ENCODE results near the gene MGAT4A. TPM values are rescaled to one million over a fixed set of nuclear protein-coding genes. Genes with fewer than 3 reads are reported as not detected.
A peak's percentile ranks its signal among the peaks of the same experiment; 100 is the strongest.

Gene MGAT4A
- total RNA-seq, 4 donors from 2014 or later, result 6.4 to 13.8 (median 11.7) TPM

GRCh38 chr2:98776136-98776535, 45.2 kb upstream of the MGAT4A start:
- Histone ChIP-seq H3K27me3 (no peaks in the 10 kb centered on the region), H3K4me1 (peaks cover 31% of the 10 kb centered on the region), H3K9me3 (no peaks in the 10 kb centered on the region), H3K27ac (peak overlapping the region; percentile 44), H3K36me3 (no peaks in the 10 kb centered on the region), H3K4me3 (no peak overlapping the region)
- TF ChIP-seq, protein P1, sequence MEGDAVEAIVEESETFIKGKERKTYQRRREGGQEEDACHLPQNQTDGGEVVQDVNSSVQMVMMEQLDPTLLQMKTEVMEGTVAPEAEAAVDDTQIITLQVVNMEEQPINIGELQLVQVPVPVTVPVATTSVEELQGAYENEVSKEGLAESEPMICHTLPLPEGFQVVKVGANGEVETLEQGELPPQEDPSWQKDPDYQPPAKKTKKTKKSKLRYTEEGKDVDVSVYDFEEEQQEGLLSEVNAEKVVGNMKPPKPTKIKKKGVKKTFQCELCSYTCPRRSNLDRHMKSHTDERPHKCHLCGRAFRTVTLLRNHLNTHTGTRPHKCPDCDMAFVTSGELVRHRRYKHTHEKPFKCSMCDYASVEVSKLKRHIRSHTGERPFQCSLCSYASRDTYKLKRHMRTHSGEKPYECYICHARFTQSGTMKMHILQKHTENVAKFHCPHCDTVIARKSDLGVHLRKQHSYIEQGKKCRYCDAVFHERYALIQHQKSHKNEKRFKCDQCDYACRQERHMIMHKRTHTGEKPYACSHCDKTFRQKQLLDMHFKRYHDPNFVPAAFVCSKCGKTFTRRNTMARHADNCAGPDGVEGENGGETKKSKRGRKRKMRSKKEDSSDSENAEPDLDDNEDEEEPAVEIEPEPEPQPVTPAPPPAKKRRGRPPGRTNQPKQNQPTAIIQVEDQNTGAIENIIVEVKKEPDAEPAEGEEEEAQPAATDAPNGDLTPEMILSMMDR (IDR thresholded peaks at IDR 0.05), result no peak
- TF ChIP-seq POLR2A (IDR thresholded peaks at IDR 0.05) (no peak), POLR2AphosphoS5 (IDR thresholded peaks at IDR 0.05) (no peak), EP300 (IDR thresholded peaks at IDR 0.05) (no peak)
- no peak for DNase-seq (ENCODE audit: low spot score in 2 of 2)
- 75% methylated on average over 1 of the region's 1 CpG for WGBS

DNA sequence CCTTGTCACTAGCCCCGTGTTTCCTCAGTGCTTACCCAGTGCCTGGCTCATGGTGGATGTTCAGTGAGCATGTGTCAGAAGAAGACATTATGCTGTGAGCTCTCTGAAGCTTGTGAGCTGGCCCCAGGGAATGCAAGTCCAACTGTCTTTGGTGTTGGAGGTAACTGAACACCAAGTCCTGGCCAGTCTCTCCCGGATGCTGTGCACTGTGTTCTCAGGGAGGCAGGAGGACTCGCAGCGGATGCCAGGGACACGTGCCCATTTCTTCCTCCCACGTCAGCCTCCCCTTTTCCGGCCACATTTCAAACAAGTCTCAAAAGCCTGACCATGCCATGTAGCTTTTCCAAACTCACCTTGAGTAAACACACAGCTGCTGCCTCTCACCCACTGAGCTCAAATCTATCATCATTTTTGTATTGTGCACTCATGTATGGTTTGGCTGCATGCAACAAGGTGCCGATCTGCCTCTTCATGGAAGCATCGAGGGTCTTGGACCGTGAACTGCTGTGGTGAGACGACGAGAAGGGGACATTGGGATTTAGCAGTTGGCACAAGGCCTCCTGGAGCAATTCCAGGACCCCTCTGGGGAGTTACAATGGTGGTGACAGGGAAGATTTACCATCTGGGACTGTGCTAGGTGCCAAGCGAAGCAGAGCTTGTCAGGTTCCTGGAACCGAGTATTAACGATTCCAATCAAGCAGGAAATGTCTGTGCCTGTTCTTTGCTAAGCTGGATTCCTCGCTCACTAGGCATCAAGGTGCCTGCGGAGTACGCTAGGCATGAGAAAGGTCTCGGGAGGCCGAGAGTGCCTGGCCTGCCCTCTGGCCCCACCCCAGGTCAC, 44.4 kb upstream of the MGAT4A start:
- no peak for DNase-seq (ENCODE audit: low spot score in 2 of 2)
- H3K4me3 ChIP-seq, result no peak overlapping the region

GRCh38 chr2:98773907-98774306, 43.0 kb upstream of the MGAT4A start:
- H3K36me3 ChIP-seq, result no peaks in the 10 kb centered on the region
- DNase-seq (ENCODE audit: low spot score in 2 of 2), result no peak
- H3K9me3 ChIP-seq, result no peaks in the 10 kb centered on the region
- H3K27me3 ChIP-seq, result no peaks in the 10 kb centered on the region
- TF ChIP-seq EP300 (IDR thresholded peaks at IDR 0.05), result no peak
- TF ChIP-seq, protein P1 (IDR thresholded peaks at IDR 0.05), result no peak
- no peak for TF ChIP-seq POLR2AphosphoS5 (IDR thresholded peaks at IDR 0.05)
- no peak for TF ChIP-seq POLR2A (IDR thresholded peaks at IDR 0.05)
- WGBS, result 95% methylated on average over 4 of the region's 4 CpGs
- peaks cover 38% of the 10 kb centered on the region for H3K4me1 ChIP-seq
- no peak overlapping the region for H3K27ac ChIP-seq
- H3K4me3 ChIP-seq, result no peak overlapping the region

More for the DNA sequence above, 44.4 kb upstream of the MGAT4A start:
- 44% methylated on average over 19 of the region's 20 CpGs for WGBS
- Histone ChIP-seq H3K36me3 (no peaks in the 10 kb centered on the region), H3K27me3 (no peaks in the 10 kb centered on the region), H3K27ac (peak overlapping the region; percentile 44), H3K4me1 (peaks cover 31% of the 10 kb centered on the region), H3K9me3 (no peaks in the 10 kb centered on the region)
- TF ChIP-seq, protein P1 (IDR thresholded peaks at IDR 0.05), result no peak
- no peak for TF ChIP-seq POLR2A (IDR thresholded peaks at IDR 0.05)
- no peak for TF ChIP-seq POLR2AphosphoS5 (IDR thresholded peaks at IDR 0.05)
- no peak for TF ChIP-seq EP300 (IDR thresholded peaks at IDR 0.05)

DNA sequence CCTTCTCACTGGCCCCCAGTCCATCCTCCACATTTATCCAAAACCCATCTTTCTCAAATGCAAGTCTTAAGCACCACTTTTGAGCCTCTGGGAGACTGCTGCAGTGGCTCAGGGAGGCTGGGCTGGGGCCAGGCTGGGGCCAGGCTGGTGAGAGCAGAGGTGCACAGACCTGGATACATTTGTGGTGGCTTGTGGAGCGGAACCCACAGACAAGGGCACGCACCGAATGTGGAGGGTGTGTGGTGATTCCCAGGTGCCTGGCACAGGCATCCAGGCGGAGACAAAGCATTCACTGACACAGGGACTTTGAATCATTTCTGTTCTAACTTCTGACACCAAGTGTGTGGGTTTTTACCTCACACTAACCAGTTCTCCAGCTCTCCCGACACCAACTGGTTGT, 42.2 kb upstream of the MGAT4A start:
- H3K4me3 ChIP-seq, result no peak overlapping the region
- WGBS, result 89% methylated on average over 5 of the region's 5 CpGs
- TF ChIP-seq EP300 (IDR thresholded peaks at IDR 0.05), result no peak
- TF ChIP-seq, protein P1 (IDR thresholded peaks at IDR 0.05), result no peak
- no peak for TF ChIP-seq POLR2AphosphoS5 (IDR thresholded peaks at IDR 0.05)
- no peak for TF ChIP-seq POLR2A (IDR thresholded peaks at IDR 0.05)
- no peak for DNase-seq (ENCODE audit: low spot score in 2 of 2)
- no peaks in the 10 kb centered on the region for H3K27me3 ChIP-seq
- H3K36me3 ChIP-seq, result no peaks in the 10 kb centered on the region
- peaks cover 45% of the 10 kb centered on the region for H3K4me1 ChIP-seq
- peak overlapping the region; percentile 2 for H3K27ac ChIP-seq
- no peaks in the 10 kb centered on the region for H3K9me3 ChIP-seq

- peak overlapping the region; percentile 2 for H3K27ac ChIP-seq
- 63% methylated on average over 8 of the region's 8 CpGs for WGBS
- no peak for DNase-seq (ENCODE audit: low spot score in 2 of 2)
These were observed 41.6 kb upstream of the MGAT4A start for GRCh38 chr2:98772536-98772935.

More at GRCh38 chr2:98772536-98772935, 41.6 kb upstream of the MGAT4A start:
- no peaks in the 10 kb centered on the region for H3K36me3 ChIP-seq
- no peak overlapping the region for H3K4me3 ChIP-seq
- TF ChIP-seq, protein P1 (IDR thresholded peaks at IDR 0.05), result no peak
- no peaks in the 10 kb centered on the region for H3K27me3 ChIP-seq
- no peaks in the 10 kb centered on the region for H3K9me3 ChIP-seq
- peaks cover 46% of the 10 kb centered on the region for H3K4me1 ChIP-seq

Measured in suprapubic skin (tissue), 4 donors.